Muscle layer of duodenum (tissue), 2 donors: ENCODE measurements around the gene HDAC4.
A peak's percentile ranks its signal among the peaks of the same experiment; 100 is the strongest.

ENCODE experiments used
- H3K27ac ChIP-seq: one replicate; pipeline ENCODE4 v1.7.0; 2013; ENCODE audit warnings: mild to moderate bottlenecking, low read length
- H3K27me3 ChIP-seq: one replicate; pipeline ENCODE4 v1.7.0; 2013; ENCODE audit warnings: low read depth, mild to moderate bottlenecking, control low read depth, low read length
- H3K36me3 ChIP-seq, 2 donors: one replicate each; pipeline ENCODE4 v1.7.0; 2013; ENCODE audit warnings: low read length in 2 of 2, control low read depth in 1 of 2, mild to moderate bottlenecking in 1 of 2; ENCODE audit not compliant: insufficient read depth in 2 of 2, control insufficient read depth in 1 of 2
- H3K4me1 ChIP-seq, 2 donors: one replicate each; pipeline ENCODE4 v1.7.0; 2013; ENCODE audit warnings: low read length in 2 of 2, mild to moderate bottlenecking in 2 of 2, control low read depth in 1 of 2, moderate library complexity in 1 of 2; ENCODE audit not compliant: insufficient read depth in 2 of 2, control insufficient read depth in 1 of 2
- H3K4me3 ChIP-seq, 2 donors: one replicate each; pipeline ENCODE4 v1.7.0; 2013; ENCODE audit warnings: low read length in 2 of 2, low read depth in 1 of 2, mild to moderate bottlenecking in 1 of 2
- H3K9me3 ChIP-seq, 2 donors: one replicate each; pipeline ENCODE4 v1.7.0; 2013; ENCODE audit warnings: low read length in 2 of 2, control low read depth in 1 of 2, mild to moderate bottlenecking in 1 of 2; ENCODE audit not compliant: control insufficient read depth in 1 of 2
- donor health status: healthy.

The HDAC4 gene

DNA sequence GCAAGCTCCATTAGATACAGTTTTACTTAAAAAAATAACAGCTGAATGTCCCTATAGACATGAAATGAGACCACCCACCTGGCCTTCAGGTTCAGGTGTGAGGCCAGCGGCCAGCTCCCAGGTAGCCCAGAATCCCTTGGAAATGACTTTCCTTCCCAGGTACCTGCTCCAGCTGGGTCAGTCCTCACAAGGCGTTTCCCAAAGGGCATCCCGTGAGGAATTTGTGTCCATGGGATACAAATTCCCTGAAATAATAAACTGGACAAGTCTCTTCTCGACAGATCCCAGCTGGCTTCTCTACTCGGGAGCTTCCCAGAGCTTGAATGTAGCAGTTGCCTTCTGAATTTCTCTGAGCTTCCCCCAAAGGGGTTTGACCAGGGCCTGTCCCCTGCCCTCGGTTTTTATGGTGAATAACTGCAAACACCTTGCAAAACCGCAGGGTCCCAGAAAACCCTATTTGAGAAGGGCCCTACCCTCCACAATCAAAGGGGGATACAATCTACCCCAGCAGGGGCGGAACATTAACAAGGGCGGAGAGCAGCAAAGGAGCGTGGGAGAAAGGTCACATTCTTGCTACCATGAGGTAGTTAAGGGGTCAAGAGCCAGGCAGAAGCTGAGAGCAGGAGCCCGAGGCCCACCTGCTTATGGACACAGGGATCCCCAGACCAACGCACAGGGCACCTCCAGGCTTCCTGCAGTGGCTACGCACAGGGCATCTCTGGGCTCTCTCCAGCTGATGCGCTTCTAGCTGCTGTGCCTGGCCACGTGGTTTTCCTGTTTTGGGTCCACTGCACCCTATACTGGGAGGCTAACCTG, 107.7 kb downstream of the HDAC4 start:
- Histone ChIP-seq H3K36me3 (no peaks in the 10 kb centered on the region), H3K27me3 (no peaks in the 10 kb centered on the region), H3K4me3 (no peak overlapping the region), H3K9me3 (no peaks in the 10 kb centered on the region), H3K27ac (no peak overlapping the region), H3K4me1 (peaks cover 33 to 84% of the 10 kb centered on the region in 2 donors)

DNA sequence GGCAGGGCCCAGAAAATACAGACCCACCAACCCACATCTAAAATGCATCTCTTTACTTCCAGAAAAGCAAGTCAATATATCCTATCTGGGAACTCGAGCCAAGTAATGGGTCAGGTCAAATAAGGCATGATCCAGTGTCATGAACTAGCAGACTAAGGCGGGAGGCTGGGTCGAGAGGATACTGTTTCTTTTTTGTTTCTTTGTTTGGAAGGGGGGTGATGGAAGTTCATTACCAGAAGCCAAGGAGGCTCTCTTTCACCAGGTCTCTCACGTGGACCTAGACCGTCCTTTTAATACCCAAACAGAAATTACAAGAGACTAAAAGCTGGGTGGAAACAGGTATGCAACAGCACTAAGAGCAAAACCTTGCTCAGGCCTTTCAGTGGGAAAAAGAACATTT, 108.3 kb downstream of the HDAC4 start:
- no peaks in the 10 kb centered on the region for H3K9me3 ChIP-seq
- no peaks in the 10 kb centered on the region for H3K27me3 ChIP-seq
- no peak overlapping the region for H3K27ac ChIP-seq
- no peak overlapping the region for H3K4me3 ChIP-seq
- H3K4me1 ChIP-seq, result peaks cover 30 to 83% of the 10 kb centered on the region in 2 donors
- H3K36me3 ChIP-seq, result no peaks in the 10 kb centered on the region

DNA sequence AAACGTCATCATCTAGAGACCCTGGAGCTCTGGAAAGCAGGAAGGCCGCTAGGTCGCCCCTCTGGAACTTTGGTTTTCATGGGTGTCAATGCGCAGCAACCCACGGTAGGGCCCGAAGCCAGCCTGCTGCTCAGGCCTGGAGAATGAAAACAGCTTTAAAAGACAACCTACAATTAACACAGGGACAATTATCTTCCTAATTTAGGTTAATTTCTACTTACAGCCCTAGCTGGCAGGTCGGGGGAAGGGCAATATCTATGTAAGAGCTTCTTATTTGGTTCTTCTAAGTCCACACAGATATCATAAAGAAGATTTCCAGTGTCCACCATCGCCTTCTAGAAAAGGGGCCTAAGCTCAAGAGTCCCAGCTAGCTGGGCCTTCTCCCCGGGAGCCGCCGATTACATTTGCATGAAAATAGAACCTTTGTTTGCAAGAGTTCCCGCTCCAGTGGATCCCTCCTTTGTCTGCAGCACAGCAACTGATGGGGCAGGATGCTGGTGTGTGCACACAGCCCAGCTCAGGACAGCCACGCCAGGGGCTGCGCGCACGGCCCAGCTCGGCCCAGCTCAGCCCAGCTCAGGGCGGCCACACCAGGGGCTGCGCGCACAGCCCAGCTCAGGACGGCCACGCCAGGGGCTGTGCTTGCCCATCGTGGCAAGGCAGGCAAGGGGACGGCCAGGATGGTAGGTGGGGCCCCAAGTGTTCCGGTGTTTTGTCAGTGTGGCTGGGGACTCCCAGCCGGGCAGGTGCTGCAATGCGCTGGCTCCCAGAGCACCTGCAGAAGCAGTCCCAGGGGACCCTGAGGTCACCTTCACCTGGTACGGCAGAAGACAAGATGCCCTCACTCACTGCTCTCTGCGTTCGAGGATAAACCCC, 109.1 kb downstream of the HDAC4 start:
- Histone ChIP-seq H3K27me3 (no peaks in the 10 kb centered on the region), H3K9me3 (no peaks in the 10 kb centered on the region), H3K4me1 (peaks cover 33 to 83% of the 10 kb centered on the region in 2 donors), H3K36me3 (no peaks in the 10 kb centered on the region), H3K27ac (peak overlapping the region; percentile 10), H3K4me3 (no peak overlapping the region)

DNA sequence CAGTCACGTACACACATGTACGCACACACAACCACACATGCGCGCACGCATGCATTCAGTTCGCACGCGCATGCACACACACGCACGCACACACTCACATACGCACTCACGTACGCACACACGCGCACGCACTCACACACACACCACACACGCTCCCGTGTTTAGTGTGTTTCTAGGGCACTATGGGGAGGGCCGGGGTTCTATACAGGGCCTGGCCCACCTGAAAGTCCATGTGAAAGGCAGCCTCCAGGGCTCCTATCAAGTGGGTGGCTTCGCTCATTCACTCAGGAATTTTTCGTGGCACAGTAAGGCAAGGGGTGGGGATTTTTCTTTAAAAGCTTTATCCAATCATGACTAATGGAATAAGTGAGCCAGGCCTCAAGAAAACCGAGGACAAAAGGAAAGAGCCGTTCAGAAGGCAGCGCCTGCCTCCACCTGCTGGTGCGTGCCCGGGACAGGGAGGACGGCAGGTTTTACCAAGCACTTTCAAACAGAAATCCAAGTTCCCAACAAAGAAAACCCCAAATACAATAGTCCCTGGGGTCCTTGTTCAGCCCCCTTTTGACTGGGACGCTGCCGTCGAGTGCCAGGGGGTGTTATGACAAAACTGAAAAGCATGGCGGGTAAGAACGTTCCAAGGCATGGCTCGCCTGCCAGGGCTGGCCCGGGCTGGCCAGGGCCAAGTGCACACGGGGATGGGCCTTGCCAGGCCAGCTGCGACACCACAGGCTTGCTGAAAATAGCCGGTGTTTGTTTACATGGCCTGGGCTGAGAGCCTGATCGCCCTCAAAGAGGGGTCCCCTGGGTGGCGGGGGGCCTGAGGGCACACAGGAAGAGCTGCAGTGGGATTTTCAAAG, 110.0 kb downstream of the HDAC4 start:
- H3K4me3 ChIP-seq, result no peak overlapping the region
- peaks cover 30 to 86% of the 10 kb centered on the region in 2 donors for H3K4me1 ChIP-seq

DNA sequence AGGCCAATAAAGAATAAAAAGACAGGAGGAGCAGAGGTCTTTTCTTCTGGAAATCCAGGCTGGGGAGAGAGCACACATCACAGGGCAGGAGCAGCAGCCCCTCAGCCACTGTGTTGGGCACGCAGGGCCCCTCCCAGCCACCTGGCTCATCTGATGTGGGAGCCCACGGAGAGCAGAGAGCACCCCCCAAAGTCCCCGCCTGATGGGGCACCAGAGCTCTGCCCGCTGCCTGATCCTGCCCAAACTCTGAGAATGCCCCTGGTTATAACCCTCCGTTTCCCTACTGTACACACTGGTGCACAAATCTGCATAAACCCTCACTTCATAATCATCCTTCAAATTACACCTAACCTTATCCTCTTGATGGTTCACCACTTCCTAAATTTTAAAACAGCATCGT, 111.3 kb downstream of the HDAC4 start:
- H3K27me3 ChIP-seq, result no peaks in the 10 kb centered on the region
- H3K9me3 ChIP-seq, result no peaks in the 10 kb centered on the region
- peaks cover 31 to 89% of the 10 kb centered on the region in 2 donors for H3K4me1 ChIP-seq
- H3K36me3 ChIP-seq, result no peaks in the 10 kb centered on the region
- H3K4me3 ChIP-seq, result no peak overlapping the region
- H3K27ac ChIP-seq, result peak overlapping the region; percentile 49

More for the DNA sequence above, 110.0 kb downstream of the HDAC4 start:
- H3K36me3 ChIP-seq, result no peaks in the 10 kb centered on the region
- H3K27me3 ChIP-seq, result no peaks in the 10 kb centered on the region
- no peaks in the 10 kb centered on the region for H3K9me3 ChIP-seq
- peak overlapping the region; percentile 49 for H3K27ac ChIP-seq

- no peaks in the 10 kb centered on the region for H3K36me3 ChIP-seq
- no peaks in the 10 kb centered on the region for H3K27me3 ChIP-seq
- peaks cover 28 to 88% of the 10 kb centered on the region in 2 donors for H3K4me1 ChIP-seq
- H3K4me3 ChIP-seq, result peak overlapping the region in 1 of 2 donors; percentile 22
- peak overlapping the region; percentile 49 for H3K27ac ChIP-seq
- no peaks in the 10 kb centered on the region for H3K9me3 ChIP-seq
Observed at GRCh38 chr2:239288951-239289511, 111.8 kb downstream of the HDAC4 start.

DNA sequence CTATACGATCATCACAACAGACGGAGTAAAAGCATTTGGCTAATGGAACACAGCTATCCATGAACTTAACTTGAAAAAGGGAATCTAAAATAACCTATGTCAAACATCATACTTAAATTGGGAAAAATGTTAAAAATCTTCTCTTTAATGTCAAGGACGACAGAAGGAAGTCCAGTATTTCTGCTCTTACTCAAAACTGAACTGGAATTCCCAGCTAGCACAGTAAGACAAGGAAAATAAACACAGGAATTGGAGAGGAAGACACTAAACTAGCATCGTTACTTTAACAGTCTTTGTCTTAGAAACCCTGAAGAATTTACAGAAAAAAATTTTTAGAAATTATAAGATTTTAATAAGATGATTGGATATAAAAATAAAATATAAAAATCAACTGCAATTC, 112.6 kb downstream of the HDAC4 start:
- H3K4me3 ChIP-seq, result no peak overlapping the region
- no peaks in the 10 kb centered on the region for H3K9me3 ChIP-seq
- peaks cover 28 to 87% of the 10 kb centered on the region in 2 donors for H3K4me1 ChIP-seq
- no peaks in the 10 kb centered on the region for H3K27me3 ChIP-seq
- H3K27ac ChIP-seq, result peak overlapping the region; percentile 49
- H3K36me3 ChIP-seq, result no peaks in the 10 kb centered on the region

GRCh38 chr2:239287461-239287860, 113.4 kb downstream of the HDAC4 start:
- Histone ChIP-seq H3K4me1 (peaks cover 28 to 84% of the 10 kb centered on the region in 2 donors), H3K4me3 (no peak overlapping the region), H3K27me3 (no peaks in the 10 kb centered on the region), H3K36me3 (no peaks in the 10 kb centered on the region), H3K9me3 (no peaks in the 10 kb centered on the region), H3K27ac (peak overlapping the region; percentile 49)

- H3K36me3 ChIP-seq, result no peaks in the 10 kb centered on the region
- no peak overlapping the region for H3K27ac ChIP-seq
- no peak overlapping the region for H3K4me3 ChIP-seq
- H3K27me3 ChIP-seq, result no peaks in the 10 kb centered on the region
- no peaks in the 10 kb centered on the region for H3K9me3 ChIP-seq
- peaks cover 28 to 78% of the 10 kb centered on the region in 2 donors for H3K4me1 ChIP-seq
Observed at GRCh38 chr2:239286901-239287300, 113.9 kb downstream of the HDAC4 start.

DNA sequence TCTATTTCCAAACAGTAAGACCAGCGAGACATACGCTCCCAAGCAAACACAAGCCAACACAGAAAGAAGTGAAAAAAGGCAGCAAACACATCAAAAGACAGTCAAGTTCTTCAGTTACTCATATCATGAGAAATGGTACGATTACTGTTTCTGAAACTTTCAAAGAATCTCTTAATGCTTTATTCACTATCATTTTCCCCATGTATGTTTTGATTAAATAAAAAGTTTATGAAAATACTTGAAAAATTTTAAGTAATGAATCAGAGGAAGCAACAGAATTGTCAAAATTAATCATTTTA, 114.9 kb downstream of the HDAC4 start:
- Histone ChIP-seq H3K4me3 (peak overlapping the region; percentile 41 to 43), H3K27ac (peak overlapping the region; percentile 22), H3K27me3 (no peaks in the 10 kb centered on the region), H3K4me1 (peaks cover 28 to 68% of the 10 kb centered on the region in 2 donors), H3K9me3 (no peaks in the 10 kb centered on the region), H3K36me3 (no peaks in the 10 kb centered on the region)
